ENCODE measurements around the gene CAMTA1. TPM values are rescaled to one million over a fixed set of nuclear protein-coding genes. Genes with fewer than 3 reads are reported as not detected.

CAMTA1 gene
- total and polyA plus RNA-seq, 4 donors, result 18.0 to 93.5 (median 35.8) TPM

DNA sequence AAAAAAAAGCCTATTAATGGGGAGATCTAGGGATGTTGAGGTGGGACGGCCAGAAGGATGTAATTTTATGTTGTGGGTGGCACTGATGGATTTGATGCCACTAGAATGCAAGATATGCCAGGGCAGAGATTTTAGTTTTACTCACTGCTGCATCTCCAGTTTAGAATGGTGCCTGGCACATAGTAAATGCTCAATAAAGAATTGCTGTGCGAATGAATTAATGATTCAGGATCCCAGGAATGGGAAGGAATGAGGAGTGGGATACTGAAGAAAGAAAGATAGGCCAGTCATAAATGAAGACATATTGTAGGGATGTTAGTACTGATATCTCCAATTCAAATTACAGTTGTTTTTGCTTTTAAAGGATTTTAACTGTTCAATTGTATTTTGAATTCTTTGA, 72.6 kb downstream of the CAMTA1 start:
- H3K9ac ChIP-seq (ENCODE audit: low read depth in 1 of 2, low read length in 2 of 2), result no peak overlapping the region
- H3K9me3 ChIP-seq (ENCODE audit: control insufficient read depth in 4 of 4, low read length in 3 of 4), result no peaks in the 10 kb centered on the region
- H3K27ac ChIP-seq (ENCODE audit: low read depth in 1 of 2, low read length in 2 of 2), result no peak overlapping the region
- 97% methylated on average over 2 of the region's 2 CpGs for WGBS
- no peaks in the 10 kb centered on the region for H3K4me1 ChIP-seq (ENCODE audit: control insufficient read depth in 4 of 4, insufficient read depth in 4 of 4, low read length in 3 of 4)
- TF ChIP-seq FOXA2 (IDR thresholded peaks at IDR 0.05) (no peak), NR2F2 (IDR thresholded peaks at IDR 0.05) (no peak), TAF1 (conservative IDR thresholded peaks at IDR 0.05) (no peak), RXRA (IDR thresholded peaks at IDR 0.05) (no peak), GABPA (IDR thresholded peaks at IDR 0.05 in 1 of 2, conservative IDR thresholded peaks at IDR 0.05 in 1 of 2) (no peak), SP1 (IDR thresholded peaks at IDR 0.05) (no peak), HNF4G (IDR thresholded peaks at IDR 0.05) (no peak), EGR1 (IDR thresholded peaks at IDR 0.05; ENCODE audit: low read depth in 2 of 2) (no peak), YY1 (IDR thresholded peaks at IDR 0.05) (no peak), HNF4A (conservative IDR thresholded peaks at IDR 0.05) (no peak)
- TF ChIP-seq, protein P1, sequence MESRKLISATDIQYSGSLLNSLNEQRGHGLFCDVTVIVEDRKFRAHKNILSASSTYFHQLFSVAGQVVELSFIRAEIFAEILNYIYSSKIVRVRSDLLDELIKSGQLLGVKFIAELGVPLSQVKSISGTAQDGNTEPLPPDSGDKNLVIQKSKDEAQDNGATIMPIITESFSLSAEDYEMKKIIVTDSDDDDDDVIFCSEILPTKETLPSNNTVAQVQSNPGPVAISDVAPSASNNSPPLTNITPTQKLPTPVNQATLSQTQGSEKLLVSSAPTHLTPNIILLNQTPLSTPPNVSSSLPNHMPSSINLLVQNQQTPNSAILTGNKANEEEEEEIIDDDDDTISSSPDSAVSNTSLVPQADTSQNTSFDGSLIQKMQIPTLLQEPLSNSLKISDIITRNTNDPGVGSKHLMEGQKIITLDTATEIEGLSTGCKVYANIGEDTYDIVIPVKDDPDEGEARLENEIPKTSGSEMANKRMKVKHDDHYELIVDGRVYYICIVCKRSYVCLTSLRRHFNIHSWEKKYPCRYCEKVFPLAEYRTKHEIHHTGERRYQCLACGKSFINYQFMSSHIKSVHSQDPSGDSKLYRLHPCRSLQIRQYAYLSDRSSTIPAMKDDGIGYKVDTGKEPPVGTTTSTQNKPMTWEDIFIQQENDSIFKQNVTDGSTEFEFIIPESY (IDR thresholded peaks at IDR 0.05), result no peak
- TF ChIP-seq, protein P2, sequence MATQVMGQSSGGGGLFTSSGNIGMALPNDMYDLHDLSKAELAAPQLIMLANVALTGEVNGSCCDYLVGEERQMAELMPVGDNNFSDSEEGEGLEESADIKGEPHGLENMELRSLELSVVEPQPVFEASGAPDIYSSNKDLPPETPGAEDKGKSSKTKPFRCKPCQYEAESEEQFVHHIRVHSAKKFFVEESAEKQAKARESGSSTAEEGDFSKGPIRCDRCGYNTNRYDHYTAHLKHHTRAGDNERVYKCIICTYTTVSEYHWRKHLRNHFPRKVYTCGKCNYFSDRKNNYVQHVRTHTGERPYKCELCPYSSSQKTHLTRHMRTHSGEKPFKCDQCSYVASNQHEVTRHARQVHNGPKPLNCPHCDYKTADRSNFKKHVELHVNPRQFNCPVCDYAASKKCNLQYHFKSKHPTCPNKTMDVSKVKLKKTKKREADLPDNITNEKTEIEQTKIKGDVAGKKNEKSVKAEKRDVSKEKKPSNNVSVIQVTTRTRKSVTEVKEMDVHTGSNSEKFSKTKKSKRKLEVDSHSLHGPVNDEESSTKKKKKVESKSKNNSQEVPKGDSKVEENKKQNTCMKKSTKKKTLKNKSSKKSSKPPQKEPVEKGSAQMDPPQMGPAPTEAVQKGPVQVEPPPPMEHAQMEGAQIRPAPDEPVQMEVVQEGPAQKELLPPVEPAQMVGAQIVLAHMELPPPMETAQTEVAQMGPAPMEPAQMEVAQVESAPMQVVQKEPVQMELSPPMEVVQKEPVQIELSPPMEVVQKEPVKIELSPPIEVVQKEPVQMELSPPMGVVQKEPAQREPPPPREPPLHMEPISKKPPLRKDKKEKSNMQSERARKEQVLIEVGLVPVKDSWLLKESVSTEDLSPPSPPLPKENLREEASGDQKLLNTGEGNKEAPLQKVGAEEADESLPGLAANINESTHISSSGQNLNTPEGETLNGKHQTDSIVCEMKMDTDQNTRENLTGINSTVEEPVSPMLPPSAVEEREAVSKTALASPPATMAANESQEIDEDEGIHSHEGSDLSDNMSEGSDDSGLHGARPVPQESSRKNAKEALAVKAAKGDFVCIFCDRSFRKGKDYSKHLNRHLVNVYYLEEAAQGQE (IDR thresholded peaks at IDR 0.05), result no peak
- TF ChIP-seq, protein P3, sequence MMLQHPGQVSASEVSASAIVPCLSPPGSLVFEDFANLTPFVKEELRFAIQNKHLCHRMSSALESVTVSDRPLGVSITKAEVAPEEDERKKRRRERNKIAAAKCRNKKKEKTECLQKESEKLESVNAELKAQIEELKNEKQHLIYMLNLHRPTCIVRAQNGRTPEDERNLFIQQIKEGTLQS (IDR thresholded peaks at IDR 0.05), result no peak
- no peak overlapping the region for H3K4me3 ChIP-seq (ENCODE audit: low read depth in 1 of 3, low read length in 3 of 3)
- peaks cover 0 to 2% (median 0%) of the 10 kb centered on the region in 4 donors for H3K36me3 ChIP-seq (ENCODE audit: control insufficient read depth in 4 of 4, insufficient read depth in 3 of 4, low read depth in 1 of 4, low read length in 3 of 4)
- DNase-seq (ENCODE audit: low spot score), result no peak
- H3K27me3 ChIP-seq (ENCODE audit: control insufficient read depth in 4 of 4, insufficient read depth in 4 of 4, low read length in 3 of 4), result no peaks in the 10 kb centered on the region

DNA sequence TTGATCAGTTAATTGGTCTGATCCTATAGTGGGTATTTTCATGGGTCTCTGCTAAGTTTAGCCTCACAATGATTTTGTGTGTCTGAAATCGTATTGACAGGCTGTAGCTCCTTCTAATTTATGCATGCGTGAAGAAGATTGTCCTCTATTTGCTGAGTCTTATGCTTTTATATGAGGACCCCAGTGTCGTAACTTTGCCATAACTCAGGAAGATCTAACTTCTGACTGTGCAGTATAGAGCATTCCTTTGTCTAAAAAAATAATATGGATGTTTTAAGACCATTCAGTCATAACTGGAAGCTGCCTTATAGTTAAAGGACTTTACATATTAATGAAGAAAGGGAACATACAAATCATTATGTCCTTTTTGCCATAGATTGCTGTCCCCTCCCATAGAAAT, 73.3 kb downstream of the CAMTA1 start:
- H3K36me3 ChIP-seq (ENCODE audit: control insufficient read depth in 4 of 4, insufficient read depth in 3 of 4, low read depth in 1 of 4, low read length in 3 of 4), result peaks cover 0 to 2% (median 0%) of the 10 kb centered on the region in 4 donors
- WGBS, result 95% methylated on average over 3 of the region's 3 CpGs

More for the DNA sequence above, 73.3 kb downstream of the CAMTA1 start:
- H3K4me3 ChIP-seq (ENCODE audit: low read depth in 1 of 3, low read length in 3 of 3), result no peak overlapping the region
- H3K4me1 ChIP-seq (ENCODE audit: control insufficient read depth in 4 of 4, insufficient read depth in 4 of 4, low read length in 3 of 4), result no peaks in the 10 kb centered on the region
- H3K27me3 ChIP-seq (ENCODE audit: control insufficient read depth in 4 of 4, insufficient read depth in 4 of 4, low read length in 3 of 4), result no peaks in the 10 kb centered on the region
- no peaks in the 10 kb centered on the region for H3K9me3 ChIP-seq (ENCODE audit: control insufficient read depth in 4 of 4, low read length in 3 of 4)
- H3K27ac ChIP-seq (ENCODE audit: low read depth in 1 of 2, low read length in 2 of 2), result no peak overlapping the region
- no peak for DNase-seq (ENCODE audit: low spot score)
- TF ChIP-seq, protein P2 (IDR thresholded peaks at IDR 0.05), result no peak
- TF ChIP-seq RAD21 (IDR thresholded peaks at IDR 0.05), result no peak
- TF ChIP-seq, protein P4, sequence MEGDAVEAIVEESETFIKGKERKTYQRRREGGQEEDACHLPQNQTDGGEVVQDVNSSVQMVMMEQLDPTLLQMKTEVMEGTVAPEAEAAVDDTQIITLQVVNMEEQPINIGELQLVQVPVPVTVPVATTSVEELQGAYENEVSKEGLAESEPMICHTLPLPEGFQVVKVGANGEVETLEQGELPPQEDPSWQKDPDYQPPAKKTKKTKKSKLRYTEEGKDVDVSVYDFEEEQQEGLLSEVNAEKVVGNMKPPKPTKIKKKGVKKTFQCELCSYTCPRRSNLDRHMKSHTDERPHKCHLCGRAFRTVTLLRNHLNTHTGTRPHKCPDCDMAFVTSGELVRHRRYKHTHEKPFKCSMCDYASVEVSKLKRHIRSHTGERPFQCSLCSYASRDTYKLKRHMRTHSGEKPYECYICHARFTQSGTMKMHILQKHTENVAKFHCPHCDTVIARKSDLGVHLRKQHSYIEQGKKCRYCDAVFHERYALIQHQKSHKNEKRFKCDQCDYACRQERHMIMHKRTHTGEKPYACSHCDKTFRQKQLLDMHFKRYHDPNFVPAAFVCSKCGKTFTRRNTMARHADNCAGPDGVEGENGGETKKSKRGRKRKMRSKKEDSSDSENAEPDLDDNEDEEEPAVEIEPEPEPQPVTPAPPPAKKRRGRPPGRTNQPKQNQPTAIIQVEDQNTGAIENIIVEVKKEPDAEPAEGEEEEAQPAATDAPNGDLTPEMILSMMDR (IDR thresholded peaks at IDR 0.05; ENCODE audit: low read depth, low read length, missing input control), result no peak
- no peak for TF ChIP-seq JUND (IDR thresholded peaks at IDR 0.05)
- no peak for TF ChIP-seq GABPA (IDR thresholded peaks at IDR 0.05 in 1 of 2, conservative IDR thresholded peaks at IDR 0.05 in 1 of 2)
- TF ChIP-seq, protein P1 (IDR thresholded peaks at IDR 0.05), result no peak
- no peak for TF ChIP-seq NR2F2 (IDR thresholded peaks at IDR 0.05)
- no peak for TF ChIP-seq HNF4A (conservative IDR thresholded peaks at IDR 0.05)
- TF ChIP-seq, protein P5, sequence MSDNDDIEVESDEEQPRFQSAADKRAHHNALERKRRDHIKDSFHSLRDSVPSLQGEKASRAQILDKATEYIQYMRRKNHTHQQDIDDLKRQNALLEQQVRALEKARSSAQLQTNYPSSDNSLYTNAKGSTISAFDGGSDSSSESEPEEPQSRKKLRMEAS (IDR thresholded peaks at IDR 0.05), result no peak
- TF ChIP-seq YY1 (IDR thresholded peaks at IDR 0.05), result no peak
- no peak for TF ChIP-seq HNF4G (IDR thresholded peaks at IDR 0.05)
- no peak overlapping the region for H3K9ac ChIP-seq (ENCODE audit: low read depth in 1 of 2, low read length in 2 of 2)

All from liver (tissue), 9 donors.